PC-3 (cell line): ENCODE results near the gene PHTF2. TPM values are rescaled to one million over a fixed set of nuclear protein-coding genes. Genes with fewer than 3 reads are reported as not detected.

Experiments
- ATAC-seq: fragments of 200-7000 bp; cut with Tn5 transposase; 2 replicates; pipeline ENCODE4 v1.9.1; 2020; ENCODE audit warnings: mild to moderate bottlenecking, moderate library complexity
- BruUV-seq: library from RNA; stranded (reverse); fragments of 400-500 nt; replicated peaks from 2 replicates; lab custom pipeline; 2021; lab: Mats Ljungman, UMichigan
- CTCF ChIA-PET: fragments of 300-600 bp; sonication (Branson Sonifier 250); formaldehyde crosslinking; loops from one replicate; lab custom pipeline; 2022; ENCODE audit warnings: antibody characterized with exemption; lab: Charles Lee
- POLR2A ChIA-PET: fragments of 300-600 bp; sonication (Branson Sonifier 250); formaldehyde crosslinking; loops from one replicate; lab custom pipeline; 2022; ENCODE audit warnings: antibody characterized with exemption; ENCODE audit not compliant: unreplicated experiment; lab: Charles Lee
- DNase-seq: peaks from one replicate; pipeline ENCODE4 v3.0.0-alpha.2; 2015
- H2AFZ ChIP-seq: fragments of 300-600 bp; sonication (generic); 2 replicates; pipeline ENCODE4 v1.6.0; 2016; ENCODE audit warnings: antibody characterized with exemption, low read length
- H3F3A ChIP-seq: fragments of 300-600 bp; sonication (generic); one replicate; pipeline ENCODE4 v1.6.0; 2017; ENCODE audit warnings: antibody characterized with exemption, low read length, control low read depth, mild to moderate bottlenecking; ENCODE audit not compliant: unreplicated experiment
- H3K27ac ChIP-seq: fragments of 300-600 bp; sonication (generic); 2 replicates; pipeline ENCODE4 v1.5.1; 2016; ENCODE audit warnings: mild to moderate bottlenecking, low read length
- H3K27me3 ChIP-seq: fragments of 300-600 bp; sonication (generic); 2 replicates; pipeline ENCODE4 v1.6.1; 2016; ENCODE audit warnings: low read length, mixed read lengths
- H3K36me3 ChIP-seq: fragments of 300-600 bp; sonication (generic); 2 replicates; pipeline ENCODE4 v1.6.1; 2016; ENCODE audit warnings: low read depth, mixed run types, low read length, mixed read lengths
- H3K4me1 ChIP-seq: fragments of 300-600 bp; sonication (generic); 2 replicates; pipeline ENCODE4 v1.5.1; 2016; ENCODE audit warnings: low read length; ENCODE audit not compliant: insufficient read depth
- H3K4me2 ChIP-seq: fragments of 300-600 bp; sonication (generic); 2 replicates; pipeline ENCODE4 v1.6.0; 2016; ENCODE audit warnings: low read length
- H3K4me3 ChIP-seq: fragments of 300-600 bp; sonication (generic); 2 replicates; pipeline ENCODE4 v1.5.1; 2016; ENCODE audit warnings: mild to moderate bottlenecking, low read length, mixed read lengths
- H3K79me2 ChIP-seq: fragments of 300-600 bp; sonication (generic); 2 replicates; pipeline ENCODE4 v1.6.1; 2017; ENCODE audit warnings: low read length, mixed read lengths
- H3K9ac ChIP-seq: fragments of 300-600 bp; sonication (generic); 2 replicates; pipeline ENCODE4 v1.6.0; 2016; ENCODE audit warnings: mild to moderate bottlenecking, low read length
- H3K9me2 ChIP-seq: fragments of 300-600 bp; sonication (generic); replicated peaks from 2 replicates; pipeline ENCODE4 v1.6.1; 2016; ENCODE audit warnings: mixed run types, low read length, mixed read lengths
- H3K9me3 ChIP-seq: fragments of 300-600 bp; sonication (generic); 2 replicates; pipeline ENCODE4 v1.6.1; 2016; ENCODE audit warnings: low read length, mixed read lengths
- H4K20me1 ChIP-seq: fragments of 300-600 bp; sonication (generic); 2 replicates; pipeline ENCODE4 v1.6.1; 2016; ENCODE audit warnings: low read length, mixed read lengths
- CTCF ChIP-seq: fragments of 300-600 bp; sonication (generic); conservative IDR thresholded peaks from 2 replicates; pipeline ENCODE4 v1.5.1; 2017; ENCODE audit warnings: antibody characterized with exemption, low read depth, mild to moderate bottlenecking, low read length
- EZH2 ChIP-seq: fragments of 300-600 bp; sonication (generic); IDR thresholded peaks from one replicate; pipeline ENCODE4 v1.6.1; 2017; ENCODE audit warnings: antibody characterized with exemption, mild to moderate bottlenecking, low read length; ENCODE audit not compliant: unreplicated experiment
- EZH2phosphoT487 ChIP-seq: fragments of 300-600 bp; sonication (generic); IDR thresholded peaks from 2 replicates; pipeline ENCODE4 v1.6.1; 2018; ENCODE audit warnings: mild to moderate bottlenecking, antibody characterized with exemption, low read length, borderline replicate concordance
- intact Hi-C: fragments of 100-400 bp; cut with micrococcal nuclease; formaldehyde crosslinking; loops from 2 replicates; pipeline ENCODE4 v1.9.0; 2023
- total RNA-seq: library from RNA; depleted of rRNA; stranded (reverse); fragments of >200 nt; gene quantifications from 2 replicates; pipeline ENCODE4 v1.2.3, GENCODE V29; 2014

Gene PHTF2
- total RNA-seq, 1 experiment from 2014 or later, result 20.4 TPM

GRCh38 chr7:77839919-77840318 is 41.3 kb downstream of the PHTF2 start:
- Histone ChIP-seq H3K4me2 (no peak overlapping the region), H3K4me1 (0 out of 2 replicates have a peak, but pooled peaks cover 6% of the 10 kb centered on the region), H3K36me3 (no peaks in the 10 kb centered on the region), H4K20me1 (no peaks in the 10 kb centered on the region; the same call in 1 of the 2 replicates), H3K9ac (no peak overlapping the region), H3K27ac (no peak overlapping the region), H3K4me3 (no peak overlapping the region), H2AFZ (no peak overlapping the region), H3F3A (no peaks in the 10 kb centered on the region), H3K9me2 (no peaks in the 10 kb centered on the region), H3K27me3 (no peaks in the 10 kb centered on the region), H3K9me3 (no peaks in the 10 kb centered on the region), H3K79me2 (no peaks in the 10 kb centered on the region)
- BruUV-seq, result no TSS peak
- DNase-seq (no peak), ATAC-seq (no peak)
- intact Hi-C loops, result no loop called here
- ChIA-PET CTCF (no interaction called here), POLR2A (no interaction called here)
- TF ChIP-seq EZH2 (no peak), EZH2phosphoT487 (no peak), CTCF (no peak)

- no peaks in the 10 kb centered on the region for H3K36me3 ChIP-seq
- BruUV-seq, result no TSS peak
- H3K9me2 ChIP-seq, result no peaks in the 10 kb centered on the region
- H3F3A ChIP-seq, result no peaks in the 10 kb centered on the region
- CTCF ChIA-PET, result no interaction called here
- H3K27ac ChIP-seq, result no peak overlapping the region
- no peaks in the 10 kb centered on the region for H3K27me3 ChIP-seq
- ATAC-seq (no peak), DNase-seq (no peak)
- POLR2A ChIA-PET, result no interaction called here
- no peak overlapping the region for H3K9ac ChIP-seq
- H3K79me2 ChIP-seq, result no peaks in the 10 kb centered on the region
- no peaks in the 10 kb centered on the region for H3K9me3 ChIP-seq
- H3K4me2 ChIP-seq, result no peak overlapping the region
- H3K4me1 ChIP-seq, result no peaks in the 10 kb centered on the region
- H2AFZ ChIP-seq, result no peak overlapping the region
- no peaks in the 10 kb centered on the region for H4K20me1 ChIP-seq
- intact Hi-C loops, result no loop called here
- no peak overlapping the region for H3K4me3 ChIP-seq
- TF ChIP-seq EZH2phosphoT487, result no peak
- TF ChIP-seq CTCF, result no peak
- TF ChIP-seq EZH2, result no peak
Observed at GRCh38 chr7:77843194-77843593, 44.6 kb downstream of the PHTF2 start.

- POLR2A ChIA-PET, result no interaction called here
- H2AFZ ChIP-seq, result no peak overlapping the region
Observed at GRCh38 chr7:77846317-77847092, 47.9 kb downstream of the PHTF2 start.

More at GRCh38 chr7:77846317-77847092, 47.9 kb downstream of the PHTF2 start:
- CTCF ChIA-PET, result no interaction called here
- Histone ChIP-seq H3K9ac (no peak overlapping the region), H3K9me2 (no peaks in the 10 kb centered on the region), H3K4me3 (no peak overlapping the region), H4K20me1 (no peaks in the 10 kb centered on the region), H3K79me2 (no peaks in the 10 kb centered on the region), H3K9me3 (no peaks in the 10 kb centered on the region), H3K4me2 (no peak overlapping the region), H3K4me1 (no peaks in the 10 kb centered on the region), H3F3A (no peaks in the 10 kb centered on the region), H3K36me3 (no peaks in the 10 kb centered on the region), H3K27me3 (no peaks in the 10 kb centered on the region), H3K27ac (no peak overlapping the region)
- intact Hi-C loops, result no loop called here
- DNase-seq (no peak), ATAC-seq (no peak)
- BruUV-seq, result no TSS peak
- no peak for TF ChIP-seq CTCF
